NCI-H82 (cell line): ENCODE data around the gene MYCT1.
"Not testable (repeated sequence)": the region's sequence is repeated elsewhere in the genome, so short reads cannot be mapped to it uniquely, and the experiment has no call there.

Source experiments
- DNase-seq: peaks from one replicate; lab custom pipeline; 2025; lab: John Stamatoyannopoulos, UW

The MYCT1 gene, protein sequence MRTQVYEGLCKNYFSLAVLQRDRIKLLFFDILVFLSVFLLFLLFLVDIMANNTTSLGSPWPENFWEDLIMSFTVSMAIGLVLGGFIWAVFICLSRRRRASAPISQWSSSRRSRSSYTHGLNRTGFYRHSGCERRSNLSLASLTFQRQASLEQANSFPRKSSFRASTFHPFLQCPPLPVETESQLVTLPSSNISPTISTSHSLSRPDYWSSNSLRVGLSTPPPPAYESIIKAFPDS

GRCh38 chr6:152697634-152698033 lies at the start of gene MYCT1:
Gene MYCT1, plus strand, starts transcription at chr6:152697897. Its CDS starts 6 bp downstream, at chr6:152697903.
- DNase-seq, result no peak

GRCh38 chr6:152648105-152648504 lies 49.6 kb upstream of the MYCT1 start:
- DNase-seq, result peak; percentile 83

- DNase-seq, result no peak
These were observed 45.7 kb upstream of the MYCT1 start for GRCh38 chr6:152651986-152652385.

DNA sequence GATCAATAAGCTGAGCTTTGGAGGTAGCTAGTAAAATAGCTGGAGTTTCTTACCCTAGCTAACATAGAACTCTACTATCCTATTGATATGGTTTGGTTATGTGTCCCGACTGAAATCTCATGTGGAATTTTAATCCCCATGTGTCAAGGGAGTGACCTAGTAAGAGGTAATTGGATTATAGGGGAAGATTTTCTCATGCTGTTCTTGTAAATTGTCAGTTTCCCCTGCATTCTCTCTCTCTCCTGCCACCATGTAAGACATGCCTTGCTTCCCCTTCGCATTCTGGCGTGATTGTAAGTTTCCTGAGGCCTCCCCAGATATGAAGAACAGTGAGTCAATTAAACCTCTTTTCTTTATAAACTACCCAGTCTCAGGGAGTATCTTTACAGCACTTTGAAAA lies 35.9 kb upstream of the MYCT1 start:
- peak; percentile 84 for DNase-seq

DNA sequence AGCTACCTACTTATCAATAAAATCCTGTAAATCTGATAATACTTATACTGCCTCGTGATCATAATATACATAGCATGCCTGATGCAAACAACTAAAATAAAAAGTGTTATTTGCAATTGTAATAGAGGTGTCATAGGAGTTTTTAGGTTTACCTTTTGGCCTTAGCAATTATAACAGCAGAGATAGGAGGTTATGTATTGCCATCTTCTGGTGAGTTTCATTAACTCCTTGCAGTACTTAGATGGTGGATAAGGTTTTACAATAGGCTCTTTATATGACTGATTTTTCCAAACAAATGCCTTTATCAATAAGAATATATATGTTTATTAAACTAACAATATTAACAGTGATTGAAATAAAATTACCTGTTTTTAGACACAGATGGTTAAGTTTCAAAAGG lies 27.8 kb upstream of the MYCT1 start:
- DNase-seq, result peak; percentile 60

DNA sequence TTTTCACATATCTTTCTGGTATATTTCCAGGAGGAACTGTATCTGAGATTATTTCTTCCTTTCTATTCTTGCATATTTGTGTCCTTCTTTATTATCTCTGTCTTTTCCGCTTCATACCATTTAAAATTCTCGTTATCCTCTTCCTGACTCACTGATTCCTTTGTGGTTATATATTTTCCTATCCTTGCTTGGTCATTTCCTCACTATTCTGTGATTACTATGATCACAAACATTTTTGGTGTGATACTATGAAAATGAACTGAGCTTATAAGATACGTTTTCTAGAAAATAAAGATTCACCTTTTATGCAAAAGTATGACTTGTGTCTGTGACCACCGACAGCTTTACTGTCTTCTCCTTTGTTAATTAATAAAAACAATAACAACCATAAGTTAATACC lies 26.5 kb upstream of the MYCT1 start:
- no peak for DNase-seq

- DNase-seq, result no peak
These were observed 24.5 kb upstream of the MYCT1 start for GRCh38 chr6:152673236-152673635.

GRCh38 chr6:152680151-152680550 lies 17.5 kb upstream of the MYCT1 start:
- DNase-seq, result no peak

- no peak for DNase-seq
These were observed 16.7 kb upstream of the MYCT1 start for GRCh38 chr6:152680879-152681517.

DNA sequence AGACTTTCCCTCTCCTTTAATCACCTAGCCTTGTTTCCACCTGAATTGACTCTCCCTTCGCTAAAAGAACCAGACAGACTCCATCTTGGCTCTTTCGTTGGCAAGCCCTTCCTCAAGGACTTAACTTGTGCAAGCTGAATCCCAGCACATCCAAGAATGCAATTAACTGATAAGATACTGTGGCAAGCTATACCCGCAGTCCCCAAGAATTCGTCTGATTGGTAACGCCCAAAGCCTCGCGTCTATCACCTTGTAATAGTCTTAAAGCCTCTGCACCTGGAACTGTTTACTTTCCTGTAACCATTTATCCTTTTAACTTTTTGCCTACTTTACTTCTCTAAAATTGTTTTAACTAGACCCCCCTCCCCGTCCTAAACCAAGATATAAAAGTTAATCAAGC lies 15.6 kb upstream of the MYCT1 start:
- DNase-seq, result peak; percentile 11

GRCh38 chr6:152682935-152683334 lies 14.8 kb upstream of the MYCT1 start:
- DNase-seq, result not testable (repeated sequence)

GRCh38 chr6:152685819-152686218 lies 11.9 kb upstream of the MYCT1 start:
- DNase-seq, result no peak

DNA sequence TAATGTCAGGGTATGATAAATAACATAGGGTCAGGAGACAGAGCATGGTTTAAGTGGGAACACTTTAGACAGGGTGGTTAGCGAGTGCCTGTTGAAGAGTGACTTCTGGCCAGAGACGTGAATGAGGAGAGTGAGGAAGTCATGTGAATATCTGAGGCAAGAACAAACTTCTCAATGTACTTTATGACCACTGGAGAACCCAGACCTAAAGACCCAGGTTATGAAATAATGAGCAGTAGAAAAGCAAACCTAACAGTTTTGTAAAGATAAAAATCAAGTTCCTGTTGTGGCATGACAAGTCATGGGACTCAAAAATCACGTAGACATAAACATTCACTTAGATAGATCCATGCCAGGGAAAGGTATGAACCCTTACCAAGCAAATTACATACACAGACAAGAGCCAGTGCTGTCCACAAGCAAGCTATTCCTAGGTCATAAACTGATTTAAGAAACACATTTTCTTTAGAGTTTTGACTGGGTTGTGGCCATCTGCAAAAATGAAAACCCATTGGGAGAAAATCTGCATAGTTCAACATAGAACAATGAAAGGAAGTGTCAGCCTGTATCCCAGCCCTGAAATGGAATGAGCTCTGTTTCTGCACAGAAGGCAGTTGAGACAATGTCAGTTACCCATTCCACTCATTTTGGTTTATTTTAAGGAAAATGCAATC lies 2.2 kb upstream of the MYCT1 start:
- DNase-seq, result no peak

- DNase-seq, result no peak
These were observed 1.2 kb upstream of the MYCT1 start for GRCh38 chr6:152696522-152696921.

DNA sequence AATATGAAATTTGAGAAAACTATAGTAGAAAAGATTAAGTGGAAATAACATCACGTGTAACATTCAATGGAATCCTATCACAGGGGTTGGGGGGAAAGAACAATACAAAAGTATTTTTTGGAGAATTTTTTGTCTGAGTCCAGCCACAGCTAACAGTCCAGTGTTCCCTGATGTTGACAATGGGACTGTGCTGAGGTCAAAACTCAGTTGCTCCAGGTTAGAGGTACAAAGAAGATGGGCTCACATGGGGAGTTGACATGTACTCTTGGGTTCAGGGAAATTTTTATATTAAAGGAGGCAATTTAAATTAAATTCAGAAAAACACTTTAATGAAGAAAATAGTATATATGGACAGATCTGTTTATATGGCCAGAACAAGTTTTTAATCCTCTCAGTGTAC lies 995 bp downstream of the MYCT1 start:
- DNase-seq, result no peak

GRCh38 chr6:152700427-152700826 lies 2.7 kb downstream of the MYCT1 start:
- DNase-seq, result no peak

DNA sequence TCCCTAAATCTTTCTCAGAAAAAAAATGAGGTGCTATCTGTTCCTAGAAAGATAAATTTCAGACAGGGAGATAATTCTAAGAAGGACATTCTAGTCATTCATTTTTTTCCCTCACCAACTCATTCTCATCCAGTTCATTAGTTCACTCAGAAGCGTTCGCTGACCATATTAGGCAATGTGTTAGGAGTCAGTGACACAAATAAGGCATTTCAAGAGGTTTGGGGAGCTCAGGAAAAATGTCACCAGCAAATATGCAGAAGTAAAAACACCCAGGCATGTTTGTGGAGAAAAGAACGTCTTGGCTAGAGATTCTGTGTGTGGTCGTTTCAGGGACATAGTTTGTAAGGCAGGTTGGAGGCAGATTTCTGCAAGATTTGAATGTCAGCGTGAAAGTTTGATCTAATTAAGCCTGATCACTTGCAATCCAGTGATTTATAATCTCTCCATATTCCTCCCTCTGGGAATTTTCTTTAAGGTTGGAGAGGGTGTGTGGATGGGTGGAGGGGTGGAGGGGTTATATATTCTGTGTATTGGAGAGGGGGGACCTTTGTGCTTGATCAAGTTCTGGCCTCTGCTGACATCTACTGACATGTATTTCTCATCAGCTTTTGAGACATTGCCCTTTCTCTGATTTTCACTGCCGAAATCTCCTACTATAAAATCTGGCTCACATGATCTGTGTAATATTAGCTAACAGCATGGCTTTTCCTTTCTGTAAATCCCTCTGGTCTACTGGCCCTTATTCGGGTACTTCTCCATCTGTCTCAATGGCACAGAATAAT lies 3.6 kb downstream of the MYCT1 start:
- DNase-seq, result peak; percentile 37

DNA sequence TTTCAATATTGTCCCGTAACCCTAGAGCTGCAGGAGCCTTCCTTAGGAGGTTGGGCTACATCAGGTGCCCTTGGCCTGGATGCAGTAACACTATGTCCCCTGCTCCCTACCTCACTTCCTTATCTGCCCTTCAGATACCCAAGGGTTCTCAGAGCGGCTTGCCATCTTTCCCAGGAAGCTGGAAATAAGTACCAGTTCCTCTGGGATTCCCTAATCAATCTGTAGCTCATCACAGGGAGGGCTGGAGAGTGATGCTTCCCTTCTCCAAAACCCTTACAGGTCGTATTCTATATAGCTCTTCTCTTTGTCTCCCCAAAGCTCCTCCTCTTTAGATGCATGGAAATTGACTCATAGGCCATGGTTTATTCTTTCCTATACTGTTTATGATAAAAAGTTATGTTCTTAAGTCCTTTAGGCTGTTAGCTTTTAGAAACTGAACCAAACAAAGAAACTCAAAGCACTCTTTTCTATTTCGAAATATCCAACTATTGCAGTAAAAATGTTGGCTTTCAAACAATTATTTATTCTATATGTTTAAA lies 4.2 kb downstream of the MYCT1 start:
- no peak for DNase-seq

GRCh38 chr6:152703750-152704149 lies 6.1 kb downstream of the MYCT1 start:
- DNase-seq, result not testable (repeated sequence)

DNA sequence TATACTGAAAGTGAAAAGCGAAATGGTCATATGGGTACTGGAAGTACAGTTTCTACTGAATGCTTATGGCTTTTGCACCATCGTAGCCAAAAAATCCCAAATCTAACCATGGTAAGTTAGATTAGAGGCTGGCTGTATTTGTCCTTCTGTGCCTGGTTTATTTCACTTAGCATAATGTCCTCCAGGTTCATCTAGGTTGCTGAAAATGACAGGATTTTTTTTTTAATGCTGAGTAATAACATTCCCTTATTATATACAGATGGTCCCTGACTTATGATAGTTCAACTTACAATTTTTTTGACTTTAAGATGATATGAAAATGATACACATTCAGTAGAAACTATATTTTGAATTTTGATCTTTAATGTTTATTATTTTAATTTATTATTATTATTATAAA lies 7.6 kb downstream of the MYCT1 start:
- no peak for DNase-seq

- DNase-seq, result no peak
These were observed 18.6 kb downstream of the MYCT1 start for GRCh38 chr6:152716322-152716721.

- no peak for DNase-seq
These were observed 23.3 kb downstream of the MYCT1 start for GRCh38 chr6:152720974-152721373.
